IPS-20b (cell line): ENCODE results near the gene SEPTIN10.

ENCODE experiments used
- H3K27ac ChIP-seq: one replicate; pipeline ENCODE4 v1.5.1; 2013; ENCODE audit warnings: low read length
- H3K27me3 ChIP-seq: 2 replicates; pipeline ENCODE4 v1.6.1; 2013; ENCODE audit warnings: mild to moderate bottlenecking, low read length, inconsistent platforms; ENCODE audit not compliant: insufficient read depth
- H3K36me3 ChIP-seq: 2 replicates; pipeline ENCODE4 v1.6.1; 2013; ENCODE audit warnings: low read depth, mild to moderate bottlenecking, inconsistent platforms, low read length, moderate library complexity; ENCODE audit not compliant: insufficient read depth
- H3K4me1 ChIP-seq: 2 replicates; pipeline ENCODE4 v1.6.1; 2013; ENCODE audit warnings: mild to moderate bottlenecking, control low read depth, inconsistent platforms, low read length, moderate library complexity; ENCODE audit not compliant: insufficient read depth
- H3K4me3 ChIP-seq: 2 replicates; pipeline ENCODE4 v1.5.1; 2013; ENCODE audit warnings: mild to moderate bottlenecking, low read length, inconsistent platforms
- H3K9ac ChIP-seq: 2 replicates; pipeline ENCODE4 v1.6.1; 2013; ENCODE audit warnings: low read depth, mild to moderate bottlenecking, inconsistent platforms, low read length, moderate library complexity
- H3K9me3 ChIP-seq: 2 replicates; pipeline ENCODE4 v1.6.1; 2013; ENCODE audit warnings: mild to moderate bottlenecking, low read depth, low read length, inconsistent platforms; ENCODE audit not compliant: insufficient read depth

SEPTIN10 gene

DNA sequence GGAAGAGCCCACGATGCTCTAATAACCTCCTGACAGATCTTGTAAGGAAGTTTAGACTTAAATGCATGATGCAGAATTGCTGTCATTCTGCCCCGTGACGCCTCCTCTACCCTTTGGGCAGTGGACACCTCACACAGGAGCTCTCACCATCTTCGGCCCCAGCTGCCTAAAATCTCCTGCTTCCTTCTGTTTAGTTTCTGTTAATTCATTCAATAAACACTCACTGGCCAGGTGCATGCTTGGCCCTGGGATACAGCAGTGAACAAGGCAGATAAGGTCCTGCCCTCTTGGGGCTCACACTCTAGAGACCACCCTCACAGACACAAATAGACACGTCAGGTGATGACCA is 81.1 kb downstream of the SEPTIN10 start:
- Histone ChIP-seq H3K4me3 (no peak overlapping the region), H3K9ac (no peak overlapping the region), H3K27ac (no peak overlapping the region), H3K4me1 (0 out of 2 replicates have a peak, but pooled peaks cover 3% of the 10 kb centered on the region), H3K9me3 (peaks cover 9% of the 10 kb centered on the region; the same call in 1 of the 2 replicates), H3K36me3 (no peaks in the 10 kb centered on the region), H3K27me3 (no peaks in the 10 kb centered on the region)

- Histone ChIP-seq H3K4me1 (0 out of 2 replicates have a peak, but pooled peaks cover 3% of the 10 kb centered on the region), H3K27me3 (no peaks in the 10 kb centered on the region), H3K36me3 (no peaks in the 10 kb centered on the region), H3K9me3 (peaks cover 6% of the 10 kb centered on the region; the same call in 1 of the 2 replicates), H3K27ac (no peak overlapping the region), H3K4me3 (no peak overlapping the region), H3K9ac (no peak overlapping the region)
These were observed 81.7 kb downstream of the SEPTIN10 start for GRCh38 chr2:109531896-109532727.

DNA sequence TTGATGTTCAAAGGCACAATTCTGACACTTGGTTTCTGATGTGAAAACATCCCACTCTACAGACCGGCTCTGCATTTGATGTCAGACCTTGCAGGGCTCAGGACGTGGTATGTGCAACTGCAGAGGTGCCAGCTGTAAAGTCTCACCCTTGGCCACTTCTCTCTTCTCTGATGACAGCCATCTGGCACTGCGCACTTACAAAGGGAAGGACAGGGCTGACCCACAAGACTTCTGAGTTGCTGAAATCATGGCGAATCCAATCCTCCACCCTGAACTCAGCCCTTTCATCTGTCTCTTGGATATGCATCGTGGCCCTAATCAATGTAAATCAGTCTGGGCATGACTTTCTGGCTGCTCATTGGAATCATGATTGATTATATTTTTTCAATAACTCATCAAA is 82.5 kb downstream of the SEPTIN10 start:
- H3K9me3 ChIP-seq: no peaks in the 10 kb centered on the region
- H3K27me3 ChIP-seq: no peaks in the 10 kb centered on the region
- H3K4me1 ChIP-seq: 0 out of 2 replicates have a peak, but pooled peaks cover 3% of the 10 kb centered on the region
- no peak overlapping the region for H3K4me3 ChIP-seq
- no peaks in the 10 kb centered on the region for H3K36me3 ChIP-seq
- no peak overlapping the region for H3K9ac ChIP-seq
- H3K27ac ChIP-seq: no peak overlapping the region

GRCh38 chr2:109530712-109531111 is 83.1 kb downstream of the SEPTIN10 start:
- Histone ChIP-seq H3K9me3 (no peaks in the 10 kb centered on the region), H3K27ac (no peak overlapping the region), H3K4me3 (no peak overlapping the region), H3K27me3 (no peaks in the 10 kb centered on the region), H3K9ac (no peak overlapping the region), H3K36me3 (no peaks in the 10 kb centered on the region), H3K4me1 (0 out of 2 replicates have a peak, but pooled peaks cover 3% of the 10 kb centered on the region)

DNA sequence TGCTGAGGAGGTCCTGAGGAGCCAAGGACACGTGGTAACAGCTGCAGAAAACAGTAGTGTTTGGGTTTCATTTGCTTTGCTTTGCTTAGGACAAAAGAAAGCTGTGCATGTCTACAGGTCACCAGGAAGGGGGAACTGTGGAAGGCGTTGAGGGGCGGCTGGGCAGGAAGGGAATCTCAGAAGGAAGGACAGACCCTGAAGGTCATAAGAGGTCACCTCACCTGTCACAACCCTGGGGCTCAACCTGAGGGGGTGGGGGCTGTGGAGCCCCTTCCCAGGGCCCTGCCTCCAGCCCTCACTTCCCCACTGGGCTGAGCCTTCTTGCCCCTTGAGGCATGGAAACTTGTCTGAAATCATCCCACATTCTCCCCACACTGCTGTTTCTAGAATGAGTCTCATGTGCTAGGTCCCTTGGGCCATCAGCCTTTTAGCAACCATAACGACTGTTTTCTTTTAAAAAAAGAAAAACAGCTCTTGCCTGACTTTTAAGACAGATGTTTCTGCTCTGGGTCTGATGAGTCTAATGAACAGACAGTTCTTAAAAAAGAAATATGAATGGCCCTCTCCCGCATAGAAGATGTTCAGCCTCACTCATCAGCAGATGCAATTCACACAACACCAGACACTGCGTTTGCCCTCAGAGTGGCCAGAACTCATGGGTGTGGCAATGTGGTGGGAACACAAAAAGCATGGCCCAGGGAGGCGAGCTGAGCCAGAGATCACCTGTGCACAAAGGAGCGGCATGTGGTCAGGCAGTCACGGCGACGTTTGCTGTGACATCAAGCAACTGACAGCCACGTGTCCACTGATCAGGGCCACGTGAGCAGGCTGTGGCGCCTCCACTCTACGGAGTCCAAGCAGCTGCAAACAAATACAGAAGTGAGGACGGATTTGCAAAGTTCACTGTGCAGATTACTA is 84.0 kb downstream of the SEPTIN10 start:
- no peak overlapping the region for H3K27ac ChIP-seq
- H3K4me1 ChIP-seq: no peaks in the 10 kb centered on the region
- H3K36me3 ChIP-seq: no peaks in the 10 kb centered on the region
- H3K9ac ChIP-seq: no peak overlapping the region
- H3K4me3 ChIP-seq: no peak overlapping the region
- no peaks in the 10 kb centered on the region for H3K9me3 ChIP-seq
- no peaks in the 10 kb centered on the region for H3K27me3 ChIP-seq

GRCh38 chr2:109528811-109529501 is 84.8 kb downstream of the SEPTIN10 start:
- H3K36me3 ChIP-seq: no peaks in the 10 kb centered on the region
- no peaks in the 10 kb centered on the region for H3K27me3 ChIP-seq
- H3K4me1 ChIP-seq: no peaks in the 10 kb centered on the region
- no peaks in the 10 kb centered on the region for H3K9me3 ChIP-seq
- H3K9ac ChIP-seq: no peak overlapping the region
- no peak overlapping the region for H3K4me3 ChIP-seq
- H3K27ac ChIP-seq: no peak overlapping the region

GRCh38 chr2:109527846-109528705 is 85.7 kb downstream of the SEPTIN10 start:
- Histone ChIP-seq H3K9me3 (no peaks in the 10 kb centered on the region), H3K9ac (no peak overlapping the region), H3K4me3 (no peak overlapping the region), H3K36me3 (no peaks in the 10 kb centered on the region), H3K27me3 (no peaks in the 10 kb centered on the region), H3K27ac (no peak overlapping the region), H3K4me1 (no peaks in the 10 kb centered on the region)

GRCh38 chr2:109527079-109527478 is 86.7 kb downstream of the SEPTIN10 start:
- H3K9ac ChIP-seq: no peak overlapping the region
- no peak overlapping the region for H3K27ac ChIP-seq
- H3K9me3 ChIP-seq: no peaks in the 10 kb centered on the region
- no peaks in the 10 kb centered on the region for H3K36me3 ChIP-seq
- H3K27me3 ChIP-seq: no peaks in the 10 kb centered on the region
- H3K4me1 ChIP-seq: no peaks in the 10 kb centered on the region
- no peak overlapping the region for H3K4me3 ChIP-seq

DNA sequence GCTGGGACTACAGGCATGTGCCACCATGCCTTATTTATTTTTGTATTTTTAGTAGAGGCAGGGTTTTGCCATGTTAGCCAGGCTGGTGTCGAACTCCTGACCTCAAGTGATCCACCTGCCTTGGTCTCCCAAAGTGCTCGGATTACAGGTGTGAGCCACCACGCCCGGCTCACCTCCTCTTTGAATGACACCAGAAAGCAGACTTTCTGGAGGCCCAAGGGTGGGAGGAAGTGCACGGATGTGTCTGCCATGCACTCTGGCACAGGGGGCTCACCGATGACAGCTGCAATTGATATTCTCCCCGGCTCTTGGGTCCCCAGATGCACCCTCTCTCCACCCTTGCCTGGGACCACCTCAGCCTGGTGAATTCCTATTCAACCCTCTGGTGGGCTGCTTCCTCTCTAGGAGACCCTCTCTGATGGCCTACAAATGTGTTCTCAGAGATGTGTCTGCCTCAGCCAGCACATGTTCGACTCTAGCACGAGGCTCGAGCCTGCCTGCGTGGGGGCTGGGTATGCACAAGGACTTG is 87.3 kb downstream of the SEPTIN10 start:
- Histone ChIP-seq H3K9ac (no peak overlapping the region), H3K27me3 (no peaks in the 10 kb centered on the region), H3K4me3 (no peak overlapping the region), H3K27ac (no peak overlapping the region), H3K4me1 (no peaks in the 10 kb centered on the region), H3K36me3 (no peaks in the 10 kb centered on the region), H3K9me3 (no peaks in the 10 kb centered on the region)

GRCh38 chr2:109525836-109526235 is 87.9 kb downstream of the SEPTIN10 start:
- no peaks in the 10 kb centered on the region for H3K36me3 ChIP-seq
- H3K9ac ChIP-seq: no peak overlapping the region
- no peaks in the 10 kb centered on the region for H3K27me3 ChIP-seq
- H3K4me3 ChIP-seq: no peak overlapping the region
- no peaks in the 10 kb centered on the region for H3K4me1 ChIP-seq
- no peaks in the 10 kb centered on the region for H3K9me3 ChIP-seq
- no peak overlapping the region for H3K27ac ChIP-seq
